Hindlimb muscle (tissue), 1 donor: ENCODE data around the gene ZDHHC21. TPM values are rescaled to one million over a fixed set of nuclear protein-coding genes. Genes with fewer than 3 reads are reported as not detected.
"Not testable (repeated sequence)": the region's sequence is repeated elsewhere in the genome, so short reads cannot be mapped to it uniquely, and the experiment has no call there.

Experiments used
- DNase-seq: peaks from one replicate; pipeline ENCODE4 v3.0.0-alpha.2; 2013
- polyA plus RNA-seq: library from polyadenylated mRNA; unstranded; fragments of 120-200 nt; gene quantifications from one replicate; pipeline ENCODE4 v1.2.1, GENCODE V29; 2013; ENCODE audit not compliant: insufficient read length

The ZDHHC21 gene
- polyA plus RNA-seq, 1 donor: 11.6 TPM

DNA sequence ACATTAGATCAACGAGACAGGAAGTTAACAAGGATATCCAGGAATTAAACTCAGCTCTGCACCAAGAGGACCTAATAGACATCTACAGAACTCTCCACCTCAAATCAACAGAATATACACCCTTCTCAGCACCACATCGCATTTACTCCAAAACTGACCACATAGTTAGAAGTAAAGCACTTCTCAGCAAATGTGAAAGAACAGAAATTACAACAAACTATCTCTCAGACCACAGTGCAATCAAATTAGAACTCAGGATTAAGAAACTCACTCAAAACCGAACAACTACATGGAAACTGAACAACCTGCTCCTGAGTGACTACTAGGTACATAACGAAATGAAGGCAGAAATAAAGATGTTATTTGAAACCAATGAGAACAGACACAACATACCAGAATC, 10.6 kb downstream of the ZDHHC21 start:
- not testable (repeated sequence) for DNase-seq

DNA sequence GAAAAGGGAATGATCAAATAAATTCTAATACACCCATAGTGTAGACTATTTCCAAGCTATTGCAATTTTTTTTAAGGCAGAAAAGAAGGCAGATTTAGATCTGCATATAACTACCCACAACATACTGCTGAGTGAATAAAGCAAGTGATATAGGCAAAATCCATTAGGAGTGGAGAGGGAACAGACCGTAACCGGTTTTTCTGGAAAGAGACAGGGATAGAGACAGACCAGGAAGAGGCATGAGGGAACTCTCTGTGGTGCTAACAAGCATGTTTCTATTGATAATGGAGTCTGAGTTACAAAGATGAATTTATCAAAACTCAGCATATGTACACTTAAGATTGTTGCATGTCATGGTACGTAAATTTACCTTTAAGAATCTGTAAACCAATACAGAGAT, 14.5 kb downstream of the ZDHHC21 start:
- no peak for DNase-seq

DNA sequence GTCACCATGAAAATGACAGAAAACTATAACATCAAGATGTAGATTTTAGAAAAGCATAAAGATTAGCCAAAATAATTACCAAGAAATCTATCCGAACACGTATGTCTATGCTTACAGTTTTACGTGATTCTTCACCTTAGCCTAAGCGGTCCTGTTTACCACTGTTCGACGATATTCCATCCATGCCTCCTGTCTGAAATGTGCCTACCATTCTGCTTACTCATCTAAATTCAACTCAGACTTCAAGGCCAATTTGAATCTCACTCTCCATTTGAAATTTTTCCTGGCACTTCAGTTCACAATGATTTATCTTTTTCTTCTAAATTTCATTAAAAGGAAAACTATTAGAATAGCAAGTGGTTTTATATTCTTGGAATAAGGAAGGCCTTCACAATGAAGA, 15.4 kb downstream of the ZDHHC21 start:
- DNase-seq: no peak

DNA sequence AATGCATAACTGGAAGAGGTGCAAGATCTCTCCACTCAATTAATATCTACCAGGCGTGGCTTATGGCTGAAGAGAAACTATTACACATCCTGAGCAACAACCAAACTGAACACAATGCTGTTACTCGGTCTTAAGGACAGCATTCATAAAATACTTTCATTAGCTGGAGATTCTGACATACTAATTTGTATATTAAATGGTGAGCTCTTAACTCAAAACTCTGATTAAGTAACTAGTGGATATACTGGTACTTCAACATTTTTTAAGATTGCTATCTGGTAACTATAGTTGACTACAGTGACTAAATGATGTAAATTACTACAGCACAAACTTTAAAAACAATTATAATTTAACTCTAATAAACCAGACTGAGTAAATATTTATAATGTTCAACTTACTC, 15.8 kb downstream of the ZDHHC21 start:
- DNase-seq: no peak

DNA sequence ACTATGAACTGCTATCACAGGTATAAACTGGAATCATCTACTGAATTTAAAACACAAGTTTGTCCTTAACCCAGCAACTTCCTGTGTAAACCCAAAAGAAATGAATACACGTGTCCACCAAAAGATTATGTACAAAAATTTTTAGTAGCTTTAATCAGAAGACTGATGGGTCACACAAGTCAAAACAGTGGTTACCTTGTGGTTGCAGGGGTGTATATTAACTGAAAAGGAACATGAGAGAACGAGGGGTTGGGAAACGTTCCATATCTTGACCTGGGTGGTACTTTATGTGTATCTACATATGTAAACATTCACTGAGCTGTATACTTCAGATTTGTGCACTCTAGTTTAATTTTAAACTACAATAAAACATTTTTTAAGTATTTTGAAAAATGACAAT, 18.6 kb downstream of the ZDHHC21 start:
- DNase-seq: no peak

DNA sequence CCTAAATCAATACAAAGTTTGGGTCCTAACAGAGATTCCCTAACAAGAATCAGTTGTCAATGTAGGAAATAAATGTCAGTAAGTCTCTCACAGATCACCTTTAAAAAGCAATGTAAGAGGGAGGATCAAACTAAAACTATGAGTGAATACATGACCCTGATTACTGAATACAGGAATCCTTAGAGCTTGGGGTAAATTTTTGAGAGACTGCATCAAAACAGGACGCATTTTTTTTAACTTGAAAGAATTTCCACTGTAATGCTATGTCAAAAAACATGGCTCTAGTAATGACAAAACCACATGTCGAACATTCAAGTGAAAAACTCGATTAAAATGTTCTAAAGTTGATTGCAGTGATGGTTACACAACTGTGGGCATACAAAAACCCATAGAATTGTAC, 21.9 kb downstream of the ZDHHC21 start:
- no peak for DNase-seq

DNA sequence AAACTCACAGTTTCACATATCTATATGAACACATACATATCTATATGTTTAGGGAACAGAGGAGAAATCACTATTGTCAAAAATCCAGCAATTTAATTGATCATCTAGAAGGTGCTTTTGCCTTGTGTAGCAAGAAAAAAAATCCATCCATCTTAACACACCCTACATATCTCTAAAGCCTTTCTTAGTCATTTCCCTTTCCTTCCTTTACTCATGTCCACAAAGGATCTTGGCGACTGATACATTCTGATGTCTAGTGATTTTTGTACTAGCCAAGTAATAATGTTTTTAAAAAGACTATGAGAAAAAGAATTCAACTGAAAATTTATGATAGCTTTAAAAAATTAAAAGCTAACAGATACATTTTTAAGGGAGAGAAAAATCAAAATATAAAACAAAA, 22.5 kb downstream of the ZDHHC21 start:
- DNase-seq: no peak

DNA sequence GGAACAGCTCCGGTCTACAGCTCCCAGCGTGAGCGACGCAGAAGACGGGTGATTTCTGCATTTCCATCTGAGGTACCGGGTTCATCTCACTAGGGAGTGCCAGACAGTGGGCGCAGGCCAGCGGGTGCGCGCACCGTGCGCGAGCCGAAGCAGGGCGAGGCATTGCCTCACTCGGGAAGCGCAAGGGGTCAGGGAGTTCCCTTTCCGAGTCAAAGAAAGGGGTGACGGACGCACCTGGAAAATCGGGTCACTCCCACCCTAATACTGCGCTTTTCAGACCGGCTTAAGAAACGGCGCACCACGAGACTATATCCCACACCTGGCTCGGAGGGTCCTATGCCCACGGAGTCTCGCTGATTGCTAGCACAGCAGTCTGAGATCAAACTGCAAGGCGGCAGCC, 29.2 kb downstream of the ZDHHC21 start:
- not testable (repeated sequence) for DNase-seq

DNA sequence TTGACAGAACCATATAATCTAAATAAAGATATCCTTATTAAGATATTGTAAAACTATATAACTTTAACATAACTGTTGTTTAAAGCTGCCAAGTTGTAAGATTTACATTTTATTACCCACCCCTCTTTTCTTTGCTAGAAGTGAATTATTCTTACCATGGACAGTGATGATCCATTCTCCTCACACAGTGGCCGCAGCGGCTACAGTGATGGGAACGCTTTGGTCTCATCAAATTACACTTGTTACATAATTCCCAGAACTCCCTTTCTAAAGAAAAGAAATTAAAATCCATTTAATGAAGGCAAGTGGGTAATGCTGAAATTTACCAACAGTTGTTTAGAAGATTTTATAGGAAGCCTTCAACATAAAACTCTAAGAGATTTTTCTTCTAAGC, 31.2 kb downstream of the ZDHHC21 start:
- DNase-seq: no peak

DNA sequence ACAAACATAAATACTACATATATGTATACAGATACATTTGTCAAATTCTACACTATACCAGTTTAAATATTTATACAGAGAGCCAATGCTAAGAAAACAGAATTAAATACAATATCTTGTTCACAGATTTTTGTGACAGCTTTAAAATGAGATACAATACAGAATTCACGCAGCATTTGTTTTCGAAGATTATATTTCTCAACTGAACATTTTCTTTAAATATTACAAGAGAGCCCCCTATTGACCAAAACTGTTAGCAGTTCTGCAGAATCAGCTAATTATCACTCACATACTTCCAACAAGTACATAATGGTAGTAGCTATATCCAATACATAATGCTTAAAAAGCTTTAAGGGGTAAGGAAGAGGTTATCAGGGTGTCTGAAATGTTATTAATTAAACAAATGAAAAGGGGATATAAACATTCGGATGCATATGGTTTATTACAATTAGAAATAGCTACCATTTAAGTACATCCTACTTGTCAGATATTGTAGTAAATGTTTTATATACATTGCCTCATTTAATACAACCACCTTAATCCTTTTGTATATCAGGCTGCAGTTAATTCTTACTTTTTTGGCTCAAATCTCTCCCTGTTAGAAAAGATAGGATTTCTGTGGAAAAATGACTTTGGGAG, 31.7 kb downstream of the ZDHHC21 start:
- DNase-seq: peak; percentile 45

DNA sequence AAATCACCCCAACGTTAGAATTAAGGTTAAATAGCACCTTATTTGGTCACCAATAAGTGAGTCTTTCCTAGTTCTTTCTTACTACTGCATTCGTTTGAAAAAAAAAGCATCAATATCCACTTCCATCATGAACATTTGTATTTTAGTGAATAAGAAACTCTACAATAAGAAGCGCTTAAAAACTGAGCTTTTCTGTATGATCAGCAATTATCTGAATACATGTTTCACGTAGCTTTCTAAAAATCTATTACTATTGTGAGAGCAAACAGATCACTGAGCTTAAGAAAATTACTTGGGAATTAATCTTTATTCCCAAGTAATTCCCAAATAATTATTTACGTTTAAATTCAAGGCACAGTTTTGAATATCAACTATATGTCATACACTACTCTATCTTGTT, 32.5 kb downstream of the ZDHHC21 start:
- DNase-seq: no peak

DNA sequence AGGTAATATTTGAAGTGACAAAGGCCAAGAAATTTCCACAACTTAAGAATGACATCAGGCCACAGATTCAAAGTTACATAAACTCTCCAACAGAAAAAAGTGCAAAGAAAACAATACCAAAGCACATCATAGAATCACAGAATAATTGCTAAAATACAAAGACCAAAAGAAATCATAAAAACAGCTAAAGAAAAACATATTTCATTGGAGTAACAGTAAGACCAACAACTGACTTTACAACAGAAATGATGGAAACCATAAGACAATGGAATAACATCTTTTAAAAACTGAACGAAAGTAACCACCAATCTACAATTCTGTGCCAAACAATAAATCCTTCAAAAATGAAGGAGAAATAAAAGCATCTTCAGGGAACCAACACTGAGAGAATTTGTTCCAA, 38.3 kb downstream of the ZDHHC21 start:
- no peak for DNase-seq

DNA sequence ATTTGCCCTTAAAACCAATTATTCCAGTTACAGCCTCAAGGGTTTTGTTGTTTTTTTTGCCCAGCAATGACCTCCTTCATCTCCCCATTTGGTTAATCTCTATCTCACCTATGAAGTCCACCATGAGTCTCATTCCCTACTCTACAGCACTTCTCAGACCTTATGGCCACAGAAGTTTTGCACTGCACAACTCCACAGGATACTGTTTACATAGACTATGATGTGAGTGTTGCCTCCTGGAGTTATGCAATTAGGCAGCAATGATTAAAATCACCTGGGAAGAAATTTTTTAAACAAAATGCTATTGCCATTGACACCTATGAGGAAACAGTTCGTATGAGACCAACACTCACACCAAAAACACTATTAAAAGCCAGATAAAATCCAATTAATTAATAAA, 39.7 kb downstream of the ZDHHC21 start:
- DNase-seq: no peak

DNA sequence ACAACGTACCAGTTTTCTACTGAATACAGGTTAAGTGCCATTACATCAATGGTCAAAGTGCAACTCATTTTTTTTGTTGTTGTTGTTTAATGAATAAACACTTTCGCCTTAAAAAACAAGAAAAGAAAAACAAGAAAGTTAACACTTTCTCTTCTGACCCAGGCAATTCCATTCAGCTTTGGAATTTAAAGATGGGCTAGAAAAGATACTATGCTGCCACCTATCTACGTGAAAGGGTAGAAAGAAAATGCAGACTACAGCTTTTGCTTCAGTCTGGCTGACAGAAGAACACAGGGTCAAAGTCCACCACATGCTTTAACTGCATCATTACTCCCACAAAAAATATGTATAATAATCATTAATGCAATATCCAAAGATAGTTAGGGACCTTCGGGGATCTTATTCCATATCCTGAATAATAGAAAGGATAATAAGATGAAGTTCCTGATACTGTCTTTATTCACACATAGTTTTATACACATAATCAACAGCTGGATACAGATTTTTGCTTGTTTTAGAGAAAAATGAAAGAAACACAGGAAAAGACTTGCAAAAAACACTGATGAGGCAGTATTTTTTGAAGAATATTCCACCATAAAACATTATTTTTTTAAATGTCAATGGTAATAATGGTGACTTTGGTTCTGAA, 40.4 kb downstream of the ZDHHC21 start:
- no peak for DNase-seq

DNA sequence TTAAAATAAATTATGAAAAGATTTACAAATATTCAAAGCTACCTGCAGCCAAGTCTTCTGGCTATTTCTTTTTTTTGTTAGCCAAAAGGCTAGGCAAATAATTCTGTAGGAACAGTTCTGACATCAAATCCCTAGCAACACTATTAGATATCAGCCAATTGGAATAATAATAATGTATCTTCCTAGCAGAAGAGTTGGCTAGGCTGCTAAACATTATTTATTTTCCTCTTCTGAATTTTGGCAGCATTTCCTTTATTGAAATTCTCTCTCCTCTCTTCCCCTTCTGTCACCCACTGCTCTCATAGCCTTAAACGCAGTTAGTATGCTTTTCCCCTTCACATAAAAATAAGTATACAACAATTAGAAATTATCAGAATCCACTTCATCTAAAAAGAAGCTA, 42.6 kb downstream of the ZDHHC21 start:
- DNase-seq: peak; percentile 9

DNA sequence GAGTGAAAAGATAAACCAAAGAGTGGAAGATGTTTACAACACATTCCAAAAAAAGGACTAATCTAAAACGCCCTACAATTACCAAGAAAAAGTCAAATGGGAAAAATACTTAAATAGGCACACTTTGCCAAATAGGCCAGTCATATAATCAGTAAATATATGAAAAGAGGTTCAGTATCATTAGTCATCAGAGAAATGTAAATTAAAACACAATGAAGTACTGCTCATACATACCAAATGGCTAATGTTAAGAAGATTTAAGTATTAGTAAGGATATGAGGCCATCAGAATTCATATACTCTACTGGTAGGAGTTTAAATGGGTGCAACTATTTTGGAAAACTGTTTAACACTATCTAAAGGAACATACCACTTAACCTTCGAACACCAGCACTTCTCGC, 47.6 kb downstream of the ZDHHC21 start:
- no peak for DNase-seq

DNA sequence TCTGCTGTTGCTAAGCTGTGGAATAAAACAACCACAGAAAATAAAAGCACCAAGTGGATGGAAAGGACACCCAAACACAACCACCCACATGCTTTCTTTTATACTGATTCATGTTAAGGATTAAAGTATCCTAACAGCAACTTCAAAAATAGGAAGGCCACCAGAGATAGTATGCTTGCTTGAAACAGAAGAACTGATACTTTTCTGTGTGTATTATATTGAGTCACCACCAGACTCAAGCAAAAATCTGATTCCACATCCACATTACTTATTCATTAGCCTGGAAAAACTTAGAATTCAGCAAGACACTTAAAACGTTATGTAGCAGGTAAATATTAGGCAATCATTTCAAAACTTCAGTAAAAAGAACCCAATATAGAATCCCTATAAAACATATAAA, 52.3 kb downstream of the ZDHHC21 start:
- no peak for DNase-seq

DNA sequence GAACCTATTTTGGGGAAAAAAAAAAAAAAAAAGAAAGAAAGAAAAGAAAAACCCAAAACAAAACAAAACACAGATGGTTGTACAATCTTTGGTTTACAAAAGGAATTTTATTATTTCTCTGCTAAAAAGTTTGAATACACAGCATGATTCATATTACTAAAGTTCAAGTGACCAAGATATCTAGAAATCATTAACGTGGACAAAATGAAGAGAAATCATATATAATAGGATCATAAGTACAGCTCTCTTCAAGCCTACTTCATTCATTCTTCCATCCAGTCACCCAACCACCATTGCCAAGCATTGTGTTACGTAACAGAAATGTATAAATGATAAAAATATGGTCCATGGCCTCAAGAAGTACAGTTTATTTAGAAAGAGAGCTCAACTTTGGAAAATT, 52.9 kb downstream of the ZDHHC21 start:
- no peak for DNase-seq

DNA sequence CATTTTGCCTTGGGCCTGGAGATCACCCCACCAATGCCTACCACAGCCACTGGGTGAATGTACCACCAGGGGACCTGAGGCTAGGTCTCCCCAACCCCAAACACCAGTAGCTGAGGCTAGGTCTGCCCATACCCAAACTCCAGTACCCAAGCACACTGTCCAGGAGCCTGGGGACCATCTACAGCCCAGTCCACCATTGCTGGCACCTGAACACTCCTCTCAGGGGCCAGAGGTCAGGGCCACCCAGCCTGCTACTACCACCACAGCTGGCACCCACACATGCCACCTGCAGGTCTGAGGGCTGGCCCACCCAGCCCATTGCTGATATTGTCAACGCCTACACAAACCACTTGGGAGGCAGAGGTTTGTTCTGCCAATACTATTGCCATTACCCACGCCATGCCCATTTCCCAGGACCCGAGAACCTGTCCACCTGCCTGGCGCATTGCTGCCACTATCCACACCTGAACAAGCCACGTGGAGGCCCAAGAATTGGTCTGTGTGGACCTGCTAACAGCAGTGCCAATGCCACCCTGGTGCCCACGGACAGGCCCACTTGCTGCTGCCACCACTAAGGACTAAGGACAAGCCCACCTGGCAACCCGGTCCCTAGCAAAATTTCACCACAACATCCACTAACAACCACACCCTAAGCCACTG, 59.2 kb downstream of the ZDHHC21 start:
- no peak for DNase-seq

DNA sequence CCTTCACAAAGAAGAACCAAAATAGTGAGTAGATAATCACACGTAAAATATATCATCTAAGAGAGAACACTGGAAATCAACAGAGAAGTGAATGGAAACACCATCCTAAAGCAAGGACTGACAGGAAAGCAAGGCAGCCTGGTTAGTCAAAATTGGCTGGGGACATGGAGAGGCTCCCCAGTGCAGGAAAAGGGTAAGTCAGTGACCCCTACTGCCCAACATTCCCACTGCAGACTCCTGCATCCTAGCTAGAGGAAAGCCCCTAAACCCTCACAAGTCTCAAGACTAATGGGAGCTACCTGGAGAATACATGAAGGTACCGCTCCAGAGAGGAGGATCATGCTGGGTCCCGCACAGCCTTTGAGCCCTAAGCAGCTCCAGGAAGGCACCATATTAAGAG, 60.1 kb downstream of the ZDHHC21 start:
- DNase-seq: no peak

DNA sequence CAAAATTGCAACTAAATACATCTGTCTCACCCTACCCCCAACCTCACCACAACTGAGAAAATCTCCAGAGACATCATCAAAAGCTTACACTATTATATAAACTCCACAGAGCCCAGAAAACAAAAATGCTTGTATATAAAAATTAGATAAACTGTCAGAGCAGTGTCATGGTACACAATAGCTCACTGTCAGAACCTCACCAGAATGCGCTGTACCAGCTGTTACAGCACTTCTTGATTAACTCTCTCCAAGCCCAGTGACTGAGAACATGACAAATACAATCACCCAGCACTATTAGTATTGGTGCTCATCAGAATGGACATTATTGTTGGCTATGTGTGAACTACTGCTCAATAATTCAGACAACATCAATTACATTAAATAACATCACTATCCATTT, 65.7 kb downstream of the ZDHHC21 start:
- no peak for DNase-seq

DNA sequence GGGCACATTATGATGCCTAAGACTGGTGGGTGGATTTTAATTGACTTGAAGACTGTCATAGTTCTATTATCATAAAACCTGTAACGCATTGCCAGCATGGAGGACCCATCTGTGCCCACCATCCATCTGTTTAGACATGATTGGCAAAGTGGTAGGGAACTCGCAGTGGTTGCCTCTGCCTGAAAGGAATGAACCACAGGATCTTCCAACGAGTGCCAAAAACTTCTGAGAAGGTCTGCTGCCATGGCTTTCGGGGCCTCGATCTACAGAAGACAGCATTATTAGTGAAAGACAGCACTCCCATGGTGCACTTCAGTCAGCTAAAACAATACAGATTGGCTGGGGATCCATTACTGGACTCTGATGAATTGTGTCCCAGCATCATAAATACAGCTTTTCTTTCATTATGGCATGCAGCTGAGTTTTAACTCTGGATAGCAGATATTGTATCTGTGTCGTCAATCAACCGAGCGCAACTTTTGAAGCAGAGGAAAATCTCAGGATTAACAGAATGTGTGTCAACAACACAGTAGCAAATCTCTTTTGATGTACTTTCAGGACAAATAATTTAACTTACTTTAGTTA, 74.3 kb downstream of the ZDHHC21 start:
- no peak for DNase-seq

DNA sequence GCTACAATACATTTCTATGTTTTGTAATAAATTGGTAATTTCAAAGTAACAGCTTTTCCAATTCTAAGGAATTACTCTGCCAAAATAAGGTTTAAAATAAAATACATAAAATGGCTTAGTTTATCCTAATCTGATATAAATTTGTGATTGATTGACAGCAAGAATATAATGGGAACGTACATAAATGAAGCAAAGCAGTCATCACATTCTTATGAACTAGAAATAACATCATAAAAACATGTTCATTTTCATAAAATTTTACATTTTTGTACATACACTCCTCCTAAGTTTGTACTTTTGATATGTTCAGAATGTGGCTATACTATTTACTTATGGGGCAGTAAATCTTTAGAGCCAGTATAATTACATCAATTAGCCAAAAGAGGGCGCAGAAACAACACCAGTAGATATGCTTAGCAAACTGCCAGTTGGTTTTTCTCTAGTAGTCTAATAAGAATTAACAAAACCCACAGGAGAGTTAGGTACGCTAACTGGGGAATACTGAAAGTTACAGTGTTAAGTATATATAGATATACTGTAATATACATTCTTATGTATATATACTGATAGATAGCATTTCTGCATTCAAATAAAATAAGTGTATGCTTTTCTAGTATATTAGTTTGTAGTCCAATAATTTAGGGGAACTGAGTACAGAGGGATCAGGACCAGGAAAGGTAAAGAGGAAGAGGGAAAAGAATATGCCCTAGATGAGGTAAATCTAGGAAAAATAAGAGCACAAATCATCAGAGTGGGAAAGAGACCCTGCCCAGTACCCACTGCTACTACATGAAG, 76.8 kb downstream of the ZDHHC21 start:
- DNase-seq: peak; percentile 44
